ENCODE results near the gene CST11.
A peak's percentile ranks its signal among the peaks of the same experiment; 100 is the strongest.

CST11 gene

GRCh38 chr20:23420943-23421931 lies 31.4 kb downstream of the CST11 start, which contains the start of gene NAPB:
Gene NAPB, minus strand, starts transcription at chr20:23421488. Its CDS starts 86 bp downstream, at chr20:23421402.
- Histone ChIP-seq H3K36me3 (replicated peaks; ENCODE audit: insufficient read depth, low read length) (no peaks in the 10 kb centered on the region), H3F3A (ENCODE audit: insufficient read depth, low read length) (peaks cover 13% of the 10 kb centered on the region), H3K79me2 (ENCODE audit: low read length) (peaks cover 49% of the 10 kb centered on the region), H2AFZ (ENCODE audit: low read length) (peak within 1 kb of the TSS; percentile 89), H3K9me3 (replicated peaks; ENCODE audit: insufficient read depth, low read length) (no peaks in the 10 kb centered on the region), H3K4me2 (ENCODE audit: low read depth, low read length) (peak within 1 kb of the TSS; percentile 93), H3K9ac (ENCODE audit: low read length) (peak within 1 kb of the TSS; percentile 93), H3K9me2 (replicated peaks; ENCODE audit: insufficient read depth, low read length) (no peaks in the 10 kb centered on the region), H3K4me1 (ENCODE audit: low read length) (peaks cover 10% of the 10 kb centered on the region; the same call in 1 of the 2 replicates), H3K4me3 (ENCODE audit: low read length) (peak within 1 kb of the TSS; percentile 94), H3K27ac (ENCODE audit: low read length) (peak within 1 kb of the TSS; percentile 80), H3K27me3 (replicated peaks; ENCODE audit: insufficient read depth, low read length) (no peaks in the 10 kb centered on the region), H4K20me1 (ENCODE audit: insufficient read depth, low read length) (0 out of 2 replicates have a peak, but pooled peaks cover 14% of the 10 kb centered on the region)
- TF ChIP-seq CTCF (IDR thresholded peaks at IDR 0.05; ENCODE audit: low read length) (peak; percentile 7; the same call in 1 of the 2 replicates), EZH2 (optimal IDR thresholded peaks at IDR 0.05; ENCODE audit: low read depth, low read length) (no peak), EZH2phosphoT487 (IDR thresholded peaks at IDR 0.05; ENCODE audit: low read length) (no peak)
- peak; percentile 95 for DNase-seq

GRCh38 chr20:23419995-23420901 lies 32.4 kb downstream of the CST11 start:
- Histone ChIP-seq H3K9me3 (replicated peaks; ENCODE audit: insufficient read depth, low read length) (no peaks in the 10 kb centered on the region), H3K4me1 (ENCODE audit: low read length) (peaks cover 10% of the 10 kb centered on the region; the same call in 1 of the 2 replicates), H3K4me2 (ENCODE audit: low read depth, low read length) (peak overlapping the region; percentile 93), H3K9me2 (replicated peaks; ENCODE audit: insufficient read depth, low read length) (no peaks in the 10 kb centered on the region), H3K27ac (ENCODE audit: low read length) (peak overlapping the region; percentile 80), H3F3A (ENCODE audit: insufficient read depth, low read length) (peaks cover 13% of the 10 kb centered on the region), H4K20me1 (ENCODE audit: insufficient read depth, low read length) (0 out of 2 replicates have a peak, but pooled peaks cover 14% of the 10 kb centered on the region), H3K36me3 (replicated peaks; ENCODE audit: insufficient read depth, low read length) (no peaks in the 10 kb centered on the region), H3K79me2 (ENCODE audit: low read length) (peaks cover 59% of the 10 kb centered on the region), H3K27me3 (replicated peaks; ENCODE audit: insufficient read depth, low read length) (no peaks in the 10 kb centered on the region), H2AFZ (ENCODE audit: low read length) (peak overlapping the region; percentile 89), H3K4me3 (ENCODE audit: low read length) (peak overlapping the region; percentile 94), H3K9ac (ENCODE audit: low read length) (peak overlapping the region; percentile 93)
- no peak for TF ChIP-seq CTCF (IDR thresholded peaks at IDR 0.05; ENCODE audit: low read length)
- TF ChIP-seq EZH2phosphoT487 (IDR thresholded peaks at IDR 0.05; ENCODE audit: low read length): no peak
- peak; percentile 53 for DNase-seq

DNA sequence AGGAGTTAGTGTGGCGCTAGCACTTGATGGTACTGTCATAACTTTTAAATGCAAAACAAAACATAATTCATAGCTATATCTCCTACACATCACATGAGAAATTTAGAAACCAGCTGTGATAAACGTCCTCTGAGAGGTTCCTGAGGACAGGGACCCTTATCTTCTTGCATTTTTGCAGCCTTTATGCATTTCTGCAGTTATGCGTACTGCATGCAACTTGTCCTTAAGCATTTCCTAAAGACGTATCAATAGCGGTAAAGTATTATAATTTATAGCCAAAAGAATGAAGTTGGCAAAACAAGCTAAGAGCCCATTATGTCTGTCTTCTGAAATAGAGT lies 33.0 kb downstream of the CST11 start:
- peak overlapping the region; percentile 89 for H2AFZ ChIP-seq (ENCODE audit: low read length)
- H3K4me3 ChIP-seq (ENCODE audit: low read length): peak overlapping the region; percentile 94
- peak overlapping the region; percentile 93 for H3K4me2 ChIP-seq (ENCODE audit: low read depth, low read length)
- H4K20me1 ChIP-seq (ENCODE audit: insufficient read depth, low read length): 0 out of 2 replicates have a peak, but pooled peaks cover 14% of the 10 kb centered on the region
- H3K9me2 ChIP-seq (replicated peaks; ENCODE audit: insufficient read depth, low read length): no peaks in the 10 kb centered on the region
- H3K27me3 ChIP-seq (replicated peaks; ENCODE audit: insufficient read depth, low read length): no peaks in the 10 kb centered on the region
- H3K4me1 ChIP-seq (ENCODE audit: low read length): peaks cover 10% of the 10 kb centered on the region; the same call in 1 of the 2 replicates
- DNase-seq: no peak
- H3K36me3 ChIP-seq (replicated peaks; ENCODE audit: insufficient read depth, low read length): no peaks in the 10 kb centered on the region
- H3K9ac ChIP-seq (ENCODE audit: low read length): peak overlapping the region; percentile 93
- peaks cover 13% of the 10 kb centered on the region for H3F3A ChIP-seq (ENCODE audit: insufficient read depth, low read length)
- H3K27ac ChIP-seq (ENCODE audit: low read length): peak overlapping the region; percentile 80; the same call in 1 of the 2 replicates
- no peaks in the 10 kb centered on the region for H3K9me3 ChIP-seq (replicated peaks; ENCODE audit: insufficient read depth, low read length)
- TF ChIP-seq CTCF (IDR thresholded peaks at IDR 0.05; ENCODE audit: low read length) (no peak), EZH2phosphoT487 (IDR thresholded peaks at IDR 0.05; ENCODE audit: low read length) (no peak)
- H3K79me2 ChIP-seq (ENCODE audit: low read length): peaks cover 63% of the 10 kb centered on the region
